ENCODE data around the gene SMURF2.

DNA sequence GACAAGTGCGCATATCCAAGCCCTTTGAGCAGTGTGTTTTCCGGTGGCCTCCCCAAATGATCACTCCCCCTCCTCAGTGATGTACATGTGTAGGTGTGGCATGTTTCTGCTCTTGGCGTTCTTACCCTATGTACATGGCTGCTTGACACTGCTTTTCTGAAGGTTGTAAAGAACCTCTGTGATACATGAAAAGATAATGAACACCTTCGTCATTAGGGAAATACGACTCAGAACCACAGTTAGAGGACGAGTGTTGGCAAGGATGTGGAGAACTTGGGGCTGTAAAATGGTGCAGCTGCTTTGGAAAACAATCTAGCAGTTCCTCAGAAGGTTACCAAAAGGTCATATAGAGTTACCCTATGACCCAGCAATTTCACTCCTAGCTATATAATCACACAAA lies 126.8 kb downstream of the SMURF2 start:
- no peak for TF ChIP-seq SUZ12 (IDR thresholded peaks at IDR 0.05; ENCODE audit: extremely low read depth, insufficient read depth, insufficient read length)
- TF ChIP-seq ZNF274 (IDR thresholded peaks at IDR 0.05; ENCODE audit: low read depth, low read length), result no peak
- TF ChIP-seq YY1 (IDR thresholded peaks at IDR 0.05; ENCODE audit: insufficient read depth, insufficient read length), result no peak

All from NT2/D1 (cell line).